SW480 (cell line): ENCODE results near the gene SCGB2A2.

Source experiments
- DNase-seq: peaks from one replicate; pipeline ENCODE4 v3.0.0-alpha.2; 2016; ENCODE audit warnings: low spot score

SCGB2A2 gene

DNA sequence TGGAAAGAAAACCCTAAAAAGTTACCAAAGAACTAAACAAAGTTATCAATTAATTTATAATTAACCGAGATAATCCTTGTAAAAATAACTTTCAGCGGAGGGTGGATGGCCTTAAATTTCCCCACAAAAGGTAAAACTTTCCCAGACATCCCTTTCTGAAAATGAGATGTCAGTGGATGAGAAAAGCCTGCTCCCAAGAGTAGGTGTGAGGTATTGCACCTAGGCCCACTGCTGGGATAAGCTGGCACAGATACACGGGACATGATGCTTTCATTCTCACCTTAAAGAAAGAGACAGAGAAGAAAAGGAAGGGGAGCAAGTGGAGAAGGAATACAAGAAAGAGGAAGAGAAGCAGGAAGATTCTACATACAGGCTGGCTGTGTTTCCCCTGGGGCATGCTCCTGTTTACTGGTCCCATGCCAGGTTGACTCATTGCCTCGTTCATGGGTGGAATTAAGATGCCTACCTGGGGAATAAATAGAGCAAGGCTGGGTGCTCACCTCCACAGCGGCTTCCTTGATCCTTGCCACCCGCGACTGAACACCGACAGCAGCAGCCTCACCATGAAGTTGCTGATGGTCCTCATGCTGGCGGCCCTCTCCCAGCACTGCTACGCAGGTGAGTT lies at the start of gene SCGB2A2:
Gene SCGB2A2, plus strand, starts transcription at position 505 of the 625 bp plus-strand sequence. Its CDS starts 59 bp downstream, at position 564.
- no peak for DNase-seq

DNA sequence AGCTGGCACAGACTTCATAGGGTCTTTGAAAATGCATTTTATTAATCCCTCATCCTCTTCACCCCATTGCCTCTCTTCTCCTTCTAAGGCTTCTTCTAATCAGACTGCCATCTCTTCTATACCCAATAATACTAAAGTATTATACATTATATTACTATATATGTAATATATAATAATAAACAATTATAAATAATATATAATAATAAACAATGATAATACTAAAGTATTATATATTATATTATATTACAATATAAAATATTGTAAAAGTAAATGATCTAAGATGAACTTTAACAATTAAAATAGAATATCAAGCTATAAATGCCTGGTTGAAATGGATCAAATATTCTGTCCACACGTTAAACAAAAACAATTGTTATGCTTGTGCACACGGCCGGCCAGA lies 48.5 kb upstream of the SCGB2A2 start:
- DNase-seq = no peak

DNA sequence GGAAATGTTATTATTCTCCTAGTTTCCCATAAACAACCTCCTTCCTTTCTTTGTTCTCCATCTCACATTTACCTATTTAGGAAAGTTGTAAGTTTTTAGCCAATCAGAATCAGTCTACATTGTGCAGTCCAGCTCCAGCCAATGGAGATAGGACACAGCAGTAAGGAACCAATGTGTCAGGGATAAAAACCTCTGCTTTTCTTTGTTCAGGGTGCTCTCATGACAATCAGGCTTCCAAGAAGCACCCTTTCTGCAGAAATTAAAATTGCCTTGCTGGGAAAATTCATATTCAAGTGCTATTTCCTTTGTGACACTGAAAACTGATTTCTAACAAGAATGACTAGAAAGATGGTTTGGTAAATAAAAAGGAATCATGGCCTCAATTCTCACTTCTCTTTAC lies 46.9 kb upstream of the SCGB2A2 start:
- DNase-seq = no peak

DNA sequence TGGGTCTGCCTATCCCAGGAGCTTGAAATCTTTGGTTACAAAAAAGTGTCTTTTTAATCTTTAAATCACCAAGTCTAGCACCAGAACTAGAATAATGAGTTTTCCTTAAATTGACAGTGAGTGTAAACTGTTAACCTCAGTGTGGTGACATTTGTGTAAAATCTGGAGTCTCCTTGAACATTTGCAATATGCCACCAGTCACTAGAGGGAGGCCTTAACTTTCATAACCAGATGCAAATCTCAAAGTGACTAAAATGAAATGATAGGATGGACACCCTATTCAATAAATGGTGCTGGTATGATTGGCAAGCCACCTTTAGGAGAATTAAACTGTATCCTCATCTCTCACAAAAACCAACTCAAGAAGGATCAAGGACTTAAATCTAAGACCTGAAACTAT lies 36.2 kb upstream of the SCGB2A2 start:
- DNase-seq = peak; percentile 20

DNA sequence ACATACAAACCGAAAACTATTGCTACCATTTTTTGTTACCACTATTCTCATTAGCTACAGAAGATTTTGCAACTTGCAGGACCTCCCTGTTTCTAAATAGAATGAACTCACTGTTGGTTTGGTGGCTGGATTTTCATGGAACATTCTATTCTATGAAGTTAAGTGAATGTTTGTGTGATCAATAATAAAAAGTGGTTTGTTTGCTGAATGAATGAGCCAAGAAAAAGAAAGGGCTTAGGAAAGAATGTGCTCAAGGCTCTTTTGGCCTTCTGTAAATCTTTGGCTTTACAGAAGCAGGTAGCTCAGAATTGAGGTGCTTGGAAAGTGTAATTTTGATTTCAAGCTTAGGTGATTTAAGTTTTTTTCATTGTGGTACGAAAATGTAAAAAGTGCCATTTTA lies 33.8 kb upstream of the SCGB2A2 start:
- no peak for DNase-seq

DNA sequence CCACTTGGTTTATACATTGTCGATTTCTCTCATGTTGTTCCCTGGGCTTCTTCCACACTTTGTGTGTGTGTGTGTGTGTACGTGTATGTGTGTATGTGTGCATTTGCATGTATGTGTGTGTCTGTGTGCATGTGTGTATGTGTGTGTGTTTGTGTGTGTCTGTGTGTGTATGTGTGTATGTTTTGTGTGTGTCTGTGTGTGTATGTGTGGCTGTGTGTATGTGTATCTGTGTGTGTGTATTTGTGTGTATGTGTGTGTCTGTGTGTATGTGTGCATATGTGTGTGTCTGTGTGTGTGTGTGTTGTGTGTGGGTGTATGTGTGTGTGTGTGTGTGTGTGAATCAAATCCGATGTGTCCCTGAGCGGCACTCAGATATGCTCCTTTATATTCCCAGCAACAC lies 32.5 kb upstream of the SCGB2A2 start:
- no peak for DNase-seq

DNA sequence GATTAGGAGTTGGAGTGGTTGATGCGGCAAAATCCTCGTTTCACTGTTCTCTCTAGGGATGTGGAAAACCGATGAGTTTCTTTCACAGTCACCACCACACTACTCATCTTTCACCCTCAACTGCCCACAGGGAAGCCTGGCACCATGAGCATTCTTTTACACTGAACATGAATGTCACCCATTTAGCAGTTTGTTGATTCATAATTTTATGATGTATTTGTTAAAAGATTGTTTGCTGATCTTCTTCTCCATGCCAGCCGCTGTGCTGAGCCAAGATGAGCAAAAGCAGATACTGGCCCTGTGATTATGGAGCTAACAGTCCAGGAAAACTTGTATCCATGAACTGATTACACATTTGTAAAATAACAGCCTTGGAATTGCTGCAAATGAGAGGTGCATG lies 31.8 kb upstream of the SCGB2A2 start:
- DNase-seq = no peak

DNA sequence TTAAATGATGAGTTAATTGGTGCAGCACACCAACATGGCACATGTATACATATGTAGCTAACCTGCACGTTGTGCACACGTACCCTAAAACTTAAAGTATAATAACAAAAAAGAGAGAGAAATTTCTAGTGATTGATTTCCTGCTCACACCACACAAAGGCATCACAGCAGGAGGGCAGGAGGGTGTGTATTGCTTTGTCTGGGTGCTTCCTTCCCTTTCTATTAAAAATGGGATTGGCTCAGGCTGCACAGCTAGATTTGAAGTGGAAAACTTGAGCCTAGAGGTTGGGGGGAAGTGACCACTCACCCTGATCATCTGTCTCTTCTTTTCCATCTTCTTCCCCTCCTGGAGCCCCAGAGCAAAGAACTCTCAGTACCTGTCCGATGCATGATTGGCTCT lies 28.9 kb upstream of the SCGB2A2 start:
- DNase-seq = no peak

DNA sequence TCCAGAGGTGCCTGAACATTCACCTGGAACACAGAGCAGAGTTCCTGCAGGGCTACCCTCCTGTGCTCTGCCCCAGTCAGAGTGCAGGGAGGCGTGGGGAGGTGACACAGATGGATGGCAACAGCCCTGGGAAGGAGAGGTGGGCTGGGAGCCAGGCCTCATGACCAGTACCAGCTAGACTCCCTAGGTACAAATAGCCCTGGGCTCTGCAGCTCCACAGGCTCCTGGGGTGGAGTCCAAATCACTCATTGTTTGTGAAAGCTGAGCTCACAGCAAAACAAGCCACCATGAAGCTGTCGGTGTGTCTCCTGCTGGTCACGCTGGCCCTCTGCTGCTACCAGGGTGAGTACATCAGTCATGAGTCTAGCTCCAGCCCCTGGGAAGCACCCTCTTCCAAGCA lies 27.9 kb upstream of the SCGB2A2 start, which contains the start of gene SCGB1D2:
Gene SCGB1D2, plus strand, starts transcription at position 219 of the 400 bp plus-strand sequence. Its CDS starts 69 bp downstream, at position 288.
- peak; percentile 22 for DNase-seq

DNA sequence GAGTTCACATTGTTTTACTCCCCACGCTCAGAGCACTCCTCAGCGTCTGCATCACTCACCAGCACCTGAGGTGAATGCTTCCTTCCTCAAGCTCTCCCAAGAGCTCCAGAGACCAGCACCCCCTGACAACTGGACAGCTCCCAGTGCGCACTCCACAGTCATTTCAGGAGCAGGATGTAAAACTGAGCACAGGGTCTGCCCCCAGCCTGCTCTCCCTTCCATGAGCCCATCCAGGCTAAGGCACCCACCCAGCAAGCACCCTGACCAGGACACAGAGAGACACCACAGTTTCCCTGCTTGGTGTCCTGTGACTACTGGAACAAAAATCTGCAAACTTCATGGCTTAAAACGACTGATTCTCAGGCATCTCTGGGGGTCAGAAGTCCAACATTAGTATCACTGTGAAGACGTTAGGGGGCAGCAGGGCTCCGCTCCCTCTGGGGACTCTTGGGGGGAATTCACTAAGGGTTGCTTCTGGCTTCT lies 24.6 kb upstream of the SCGB2A2 start:
- peak; percentile 19 for DNase-seq

DNA sequence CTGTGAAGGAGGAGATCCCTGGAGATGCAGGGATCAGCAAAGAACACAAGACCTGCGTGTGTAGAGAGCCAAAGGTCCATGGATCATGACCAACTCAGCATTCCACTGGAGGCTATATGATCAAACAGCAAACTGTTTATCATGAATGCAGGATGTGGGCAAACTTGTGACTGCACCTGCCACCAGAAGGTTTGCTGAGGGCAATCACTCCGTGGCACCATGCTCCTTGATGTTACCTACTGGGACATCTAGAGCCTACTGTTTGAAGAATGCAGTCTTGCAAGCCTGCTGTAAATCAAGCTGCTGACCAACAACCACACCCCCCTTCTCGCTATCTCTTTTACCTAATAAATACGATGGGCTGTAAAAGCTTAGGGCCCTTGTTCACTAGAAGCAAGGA lies 18.3 kb upstream of the SCGB2A2 start:
- DNase-seq = no peak

DNA sequence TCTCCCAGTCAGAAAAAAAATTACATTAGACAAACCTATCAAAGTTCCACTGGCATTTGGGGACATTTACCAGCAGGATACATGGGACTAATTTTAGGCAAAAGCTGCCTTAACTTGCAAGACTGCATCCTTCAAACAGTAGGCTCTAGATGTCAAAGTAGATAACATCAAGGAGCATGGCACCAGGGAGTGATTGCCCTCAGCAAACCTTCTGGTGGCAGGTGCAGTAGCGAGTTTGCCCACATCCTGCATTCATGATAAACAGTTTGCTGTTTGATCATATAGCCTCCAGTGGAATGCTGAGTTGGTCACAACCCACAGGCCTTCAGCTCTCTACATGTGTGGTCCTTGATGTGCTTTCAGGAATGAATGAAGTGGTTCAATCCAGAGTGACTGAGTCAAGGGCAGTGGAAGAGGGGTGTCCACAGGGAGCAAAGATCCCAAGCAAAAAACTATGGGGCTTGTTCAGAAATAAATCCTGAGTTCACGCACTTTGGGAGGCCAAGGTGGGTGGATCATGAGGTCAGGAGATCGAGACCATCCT lies 15.9 kb upstream of the SCGB2A2 start:
- no peak for DNase-seq

DNA sequence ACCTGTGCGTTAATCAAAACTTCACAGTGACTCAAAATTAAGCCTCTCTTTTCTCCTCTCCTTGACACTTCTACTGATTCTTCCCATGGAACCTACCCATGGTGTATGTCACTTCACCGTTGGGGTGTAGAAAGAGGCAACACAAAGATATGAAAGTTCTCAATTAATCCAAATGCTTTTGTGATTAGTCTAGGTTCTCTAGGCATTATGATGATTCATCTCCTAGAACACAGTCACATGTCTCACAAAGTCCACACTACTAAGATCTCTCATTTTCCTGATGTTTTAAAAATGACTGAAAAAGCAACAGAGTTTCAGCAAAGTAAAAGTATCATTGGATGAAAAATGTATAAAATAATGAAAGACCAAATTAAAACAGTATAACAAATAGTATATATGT lies 13.7 kb upstream of the SCGB2A2 start:
- no peak for DNase-seq

DNA sequence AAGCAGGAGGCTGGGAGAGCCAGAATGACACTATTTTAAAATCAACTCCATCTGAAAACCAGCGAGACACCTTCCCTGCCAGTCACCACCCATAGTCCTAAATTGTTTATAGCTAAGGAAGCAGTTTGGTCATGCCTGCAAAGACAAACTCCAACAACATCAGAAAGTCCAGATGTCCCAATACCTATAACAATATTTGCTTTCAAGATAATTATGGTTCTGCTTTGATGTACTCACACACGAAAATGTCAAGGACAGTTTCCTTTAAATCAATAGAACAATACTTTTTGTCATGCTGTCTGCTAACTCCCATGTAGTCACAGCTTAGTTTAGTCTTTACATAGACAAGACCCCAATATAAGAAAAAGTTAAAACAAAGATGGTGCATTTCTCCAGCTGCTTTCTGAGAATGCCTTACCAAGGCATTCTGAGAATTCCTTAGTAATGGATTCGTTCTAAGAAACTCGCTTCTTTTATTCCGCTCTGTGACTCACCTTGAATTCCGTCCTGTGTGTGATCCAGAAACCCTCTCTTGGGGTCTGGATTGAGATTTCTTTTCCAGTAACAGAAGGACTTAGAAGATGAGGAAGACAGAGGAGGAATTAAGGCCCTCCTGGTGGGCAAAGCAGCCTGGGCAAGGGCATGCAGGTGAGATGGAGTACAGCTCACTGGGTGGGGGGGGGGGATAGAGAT lies 9.6 kb upstream of the SCGB2A2 start:
- DNase-seq = no peak

DNA sequence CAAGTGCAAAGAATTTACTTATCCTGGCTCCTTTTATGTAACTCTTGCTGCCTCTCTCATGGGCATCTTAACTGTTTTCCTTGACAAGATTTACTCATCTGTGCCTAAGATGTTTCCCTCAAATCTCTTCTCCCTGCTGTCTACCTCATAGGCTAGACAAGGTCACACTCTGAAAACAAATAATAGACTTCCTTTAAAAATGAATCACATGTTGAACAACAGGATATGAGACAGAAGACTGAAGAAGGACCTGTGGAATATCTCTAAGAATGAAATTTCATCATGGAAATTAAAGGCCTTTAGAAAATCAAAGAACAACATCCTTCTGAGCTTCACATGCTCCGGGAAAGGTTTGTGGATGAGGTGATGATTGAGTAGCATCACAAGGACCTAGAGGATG lies 6.0 kb upstream of the SCGB2A2 start:
- DNase-seq = no peak

DNA sequence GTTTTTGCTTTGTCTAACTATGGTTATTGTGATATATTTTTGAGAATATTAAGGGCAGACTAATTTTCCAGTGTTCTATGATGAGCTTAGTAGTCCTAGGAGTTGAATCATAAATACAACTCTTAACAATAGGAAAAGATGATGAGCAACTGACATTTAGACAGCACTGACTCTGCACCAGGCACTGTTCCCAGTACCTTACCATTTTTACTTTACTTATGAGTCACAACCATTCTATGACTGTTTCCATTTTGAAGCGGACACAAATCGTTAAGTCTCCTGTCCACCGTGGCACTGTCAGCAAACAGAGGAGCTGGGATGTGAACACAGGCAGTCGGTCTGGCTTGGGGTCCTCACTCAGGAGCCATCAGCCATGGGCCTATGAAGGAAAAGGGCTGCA lies 3.4 kb upstream of the SCGB2A2 start:
- DNase-seq = no peak

DNA sequence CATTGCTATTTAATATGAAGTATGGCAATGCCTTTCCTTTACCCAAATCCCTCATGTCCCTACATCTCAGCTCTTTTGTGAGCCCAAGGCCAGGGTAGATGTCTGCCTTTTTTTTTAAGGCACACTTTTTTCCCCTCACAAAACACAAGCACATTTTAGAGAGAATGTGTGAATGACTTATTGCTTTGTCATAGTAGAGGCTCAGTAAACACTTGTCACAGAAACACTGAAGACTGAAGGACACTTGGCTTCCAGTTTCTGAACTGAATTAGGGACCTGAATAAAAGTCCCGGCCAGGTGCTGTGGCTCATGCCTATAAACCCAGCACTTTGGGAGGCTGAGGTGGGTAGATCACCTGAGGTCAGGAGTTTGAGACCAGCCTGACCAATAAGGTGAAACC lies 2.9 kb upstream of the SCGB2A2 start:
- DNase-seq = no peak

DNA sequence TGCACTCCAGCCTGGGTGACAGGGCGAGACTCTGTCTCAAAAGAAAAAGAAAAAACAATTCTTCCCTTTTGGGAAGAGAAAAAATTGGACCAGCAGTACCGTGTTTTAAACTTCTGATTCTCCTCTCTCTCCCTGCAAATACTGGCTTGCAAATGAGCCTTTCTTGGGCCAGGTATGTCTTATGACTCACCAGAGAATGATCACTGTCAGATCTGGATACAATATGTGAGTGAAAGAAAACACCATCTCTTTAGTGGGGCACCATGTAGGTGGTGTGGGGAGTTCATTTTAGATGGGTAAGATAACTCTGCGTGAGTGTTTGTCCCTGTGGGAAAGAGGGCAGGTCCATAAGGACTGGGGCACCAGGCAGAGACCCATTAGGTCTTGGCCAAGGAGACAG lies 2.4 kb upstream of the SCGB2A2 start:
- no peak for DNase-seq

DNA sequence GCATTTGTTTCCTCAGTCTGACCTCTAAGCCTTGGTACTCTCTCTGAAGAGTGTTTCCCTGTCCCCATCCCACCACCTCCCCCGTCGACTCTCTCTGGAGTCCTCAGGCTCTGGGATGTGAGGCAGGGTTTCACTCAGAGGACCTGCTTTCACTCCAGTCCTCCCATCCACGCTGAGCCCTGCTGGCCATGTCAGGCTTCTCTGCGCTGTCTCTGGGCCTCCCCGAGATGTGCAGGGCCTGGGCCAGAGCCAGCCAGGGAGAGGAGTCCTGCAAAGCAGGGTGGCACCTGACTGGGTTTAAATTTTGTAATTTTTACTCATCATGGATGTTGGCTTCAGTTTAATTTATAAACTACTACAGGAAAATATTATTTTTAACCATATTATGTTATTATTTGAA lies 3.3 kb downstream of the SCGB2A2 start:
- DNase-seq = no peak

DNA sequence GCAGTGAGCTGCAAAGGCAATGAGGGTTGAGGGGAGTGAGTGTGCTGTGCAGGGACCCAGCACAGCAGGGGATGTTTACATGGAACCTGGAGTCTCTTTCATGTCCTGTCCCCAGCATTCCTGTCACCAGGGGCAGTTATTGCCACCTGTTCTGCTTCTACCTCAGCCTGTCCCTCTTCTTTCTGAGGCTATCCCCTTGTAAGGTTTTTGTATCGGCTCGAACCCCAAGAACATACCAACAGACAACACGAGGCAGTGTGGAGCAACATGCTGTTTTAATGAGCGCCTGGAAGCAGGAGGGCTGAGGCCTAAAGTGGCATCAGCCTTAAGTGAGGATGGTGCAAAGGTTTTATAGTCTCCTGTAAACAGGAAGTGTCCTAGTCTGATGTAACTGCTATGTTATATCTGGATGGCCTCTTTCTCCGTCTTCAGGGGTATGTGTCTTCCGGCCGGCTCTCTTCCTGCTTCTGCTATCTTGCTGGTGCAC lies 3.9 kb downstream of the SCGB2A2 start:
- DNase-seq = no peak

DNA sequence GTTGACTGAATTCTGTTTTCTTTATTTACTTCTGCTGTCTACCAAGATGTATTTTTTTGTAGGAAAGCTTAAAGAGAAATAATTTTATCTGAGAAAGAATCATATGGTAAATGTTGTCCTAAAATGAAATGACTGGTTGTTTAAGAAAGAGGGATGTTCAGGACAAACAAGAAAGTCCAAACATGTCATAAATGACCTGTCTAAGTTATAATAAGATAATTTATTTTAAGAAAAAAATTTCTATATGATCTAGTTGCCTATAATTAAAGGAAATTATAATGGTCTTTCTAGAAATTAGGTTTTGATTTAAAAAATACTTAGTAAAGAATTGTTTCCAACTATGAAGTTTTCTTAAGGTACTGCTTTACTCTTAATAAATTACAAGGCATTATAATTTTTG lies 10.5 kb downstream of the SCGB2A2 start:
- DNase-seq = no peak

DNA sequence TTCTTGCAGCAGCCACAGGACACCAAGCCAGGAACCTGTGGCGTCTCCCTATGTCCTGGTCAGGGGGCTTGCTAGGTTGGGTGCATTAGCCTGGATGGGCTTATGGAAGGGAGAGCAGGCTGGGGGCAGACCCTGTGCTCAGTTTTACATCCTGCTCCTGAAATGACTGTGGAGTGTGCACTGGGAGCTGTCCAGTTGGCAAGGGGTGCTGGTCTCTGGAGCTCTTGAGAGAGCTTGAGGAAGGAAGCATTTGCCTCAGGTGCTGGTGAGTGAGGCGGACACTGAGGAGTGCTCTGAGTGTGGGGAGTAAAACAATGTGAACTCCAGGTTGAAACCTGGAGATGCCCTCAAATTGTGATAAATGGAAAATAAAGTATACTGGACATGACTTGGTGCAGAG lies 25.5 kb downstream of the SCGB2A2 start:
- peak; percentile 27 for DNase-seq

DNA sequence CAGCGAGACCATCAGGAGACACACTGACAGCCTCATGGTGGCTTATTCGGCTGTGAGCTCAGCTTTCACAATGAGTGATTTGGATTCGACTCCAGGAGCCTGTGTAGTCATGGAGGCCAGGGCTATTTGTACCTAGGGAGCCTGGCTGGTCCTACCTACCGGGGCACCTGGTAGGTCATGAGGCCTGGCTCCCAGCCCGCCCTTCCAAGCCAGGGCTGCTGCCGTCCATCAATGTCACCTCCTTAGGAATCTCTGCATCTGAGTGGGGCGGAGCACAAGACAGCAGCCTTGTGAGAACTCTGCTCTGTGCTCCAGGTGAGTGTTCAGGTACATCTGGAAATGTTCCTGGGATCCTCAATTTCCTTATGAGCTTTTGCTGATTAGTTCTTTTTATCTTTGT lies 29.0 kb downstream of the SCGB2A2 start, which contains the start of gene SCGB1D4:
Gene SCGB1D4, minus strand, starts transcription at position 101 of the 400 bp plus-strand sequence. Its CDS starts 65 bp downstream, at position 36.
- DNase-seq = no peak
